Bronchial epithelial cell (primary cell): ENCODE data around the gene STXBP6. TPM values are rescaled to one million over a fixed set of nuclear protein-coding genes. Genes with fewer than 3 reads are reported as not detected.

ENCODE experiments used
- DNase-seq: peaks from one replicate; pipeline ENCODE4 v3.0.0-alpha.2; 2010; ENCODE audit warnings: low read depth
- FAIRE-seq: peaks from 2 replicates; lab custom pipeline; 2011; peaks lifted over from hg19 to GRCh38; lab: Jason Lieb, UNC
- H3K27me3 ChIP-seq: 2 replicates; pipeline ENCODE4 v1.5.1; 2011; ENCODE audit warnings: low read length; ENCODE audit not compliant: control insufficient read depth, insufficient read depth
- H3K36me3 ChIP-seq: 2 replicates; pipeline ENCODE4 v1.5.1; 2011; ENCODE audit warnings: low read length; ENCODE audit not compliant: control insufficient read depth, insufficient read depth
- H3K4me3 ChIP-seq: 2 replicates; pipeline ENCODE4 v1.5.1; 2011; ENCODE audit warnings: mild to moderate bottlenecking, low read depth, low read length, control low read depth
- total RNA-seq: library from RNA; depleted of rRNA; stranded (reverse); fragments of >200 nt; gene quantifications from 2 replicates; pipeline ENCODE4 v1.2.1, GENCODE V29; 2014
- TF ChIP-seq, protein P1 (sequence below): IDR thresholded peaks from 2 replicates; pipeline ENCODE4 v1.5.1; 2011; ENCODE audit warnings: mild to moderate bottlenecking, moderate library complexity, low read length, control low read depth, inconsistent platforms; ENCODE audit not compliant: insufficient read depth, severe bottlenecking

Gene STXBP6
- total RNA-seq, 1 donor from 2014 or later = not detected

DNA sequence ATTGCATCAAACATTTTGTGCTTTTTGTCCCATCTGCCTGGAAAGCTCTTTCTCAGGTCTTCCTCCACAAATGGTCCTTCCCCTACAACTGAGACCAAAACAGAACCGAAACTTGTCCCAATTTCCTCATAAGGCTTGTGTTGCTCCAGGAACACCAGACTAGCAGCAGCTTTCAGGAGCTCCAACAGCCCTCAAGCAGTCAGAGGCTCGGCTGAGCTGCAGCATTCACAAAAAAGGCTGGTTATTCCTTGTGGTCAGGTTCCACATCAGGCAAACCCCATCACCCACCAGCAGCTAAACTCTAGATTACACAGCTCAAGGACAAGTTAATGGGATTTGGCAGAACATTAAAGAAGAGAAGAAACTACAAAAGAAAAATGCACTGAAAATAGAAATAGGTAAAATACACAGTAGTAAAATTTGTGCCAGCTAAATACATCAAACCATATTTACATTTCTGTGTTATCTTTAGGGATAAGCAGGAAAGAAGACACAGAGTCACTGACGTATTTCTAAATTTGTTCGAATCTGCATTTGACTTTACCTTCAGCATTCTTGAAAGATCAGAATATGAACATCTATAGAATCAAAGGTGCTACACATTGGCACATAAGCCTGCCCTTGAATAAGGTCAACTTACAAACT, 141.2 kb downstream of the STXBP6 start:
- H3K27me3 ChIP-seq = no peaks in the 10 kb centered on the region
- no peak overlapping the region for H3K4me3 ChIP-seq
- TF ChIP-seq, protein P1, sequence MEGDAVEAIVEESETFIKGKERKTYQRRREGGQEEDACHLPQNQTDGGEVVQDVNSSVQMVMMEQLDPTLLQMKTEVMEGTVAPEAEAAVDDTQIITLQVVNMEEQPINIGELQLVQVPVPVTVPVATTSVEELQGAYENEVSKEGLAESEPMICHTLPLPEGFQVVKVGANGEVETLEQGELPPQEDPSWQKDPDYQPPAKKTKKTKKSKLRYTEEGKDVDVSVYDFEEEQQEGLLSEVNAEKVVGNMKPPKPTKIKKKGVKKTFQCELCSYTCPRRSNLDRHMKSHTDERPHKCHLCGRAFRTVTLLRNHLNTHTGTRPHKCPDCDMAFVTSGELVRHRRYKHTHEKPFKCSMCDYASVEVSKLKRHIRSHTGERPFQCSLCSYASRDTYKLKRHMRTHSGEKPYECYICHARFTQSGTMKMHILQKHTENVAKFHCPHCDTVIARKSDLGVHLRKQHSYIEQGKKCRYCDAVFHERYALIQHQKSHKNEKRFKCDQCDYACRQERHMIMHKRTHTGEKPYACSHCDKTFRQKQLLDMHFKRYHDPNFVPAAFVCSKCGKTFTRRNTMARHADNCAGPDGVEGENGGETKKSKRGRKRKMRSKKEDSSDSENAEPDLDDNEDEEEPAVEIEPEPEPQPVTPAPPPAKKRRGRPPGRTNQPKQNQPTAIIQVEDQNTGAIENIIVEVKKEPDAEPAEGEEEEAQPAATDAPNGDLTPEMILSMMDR = no peak
- FAIRE-seq (no peak), DNase-seq (no peak)
- H3K36me3 ChIP-seq = no peaks in the 10 kb centered on the region

GRCh38 chr14:24904533-24904932, 145.4 kb downstream of the STXBP6 start:
- no peak overlapping the region for H3K4me3 ChIP-seq
- no peak for FAIRE-seq
- H3K36me3 ChIP-seq = no peaks in the 10 kb centered on the region
- no peak for DNase-seq
- TF ChIP-seq, protein P1 = no peak
- H3K27me3 ChIP-seq = no peaks in the 10 kb centered on the region

DNA sequence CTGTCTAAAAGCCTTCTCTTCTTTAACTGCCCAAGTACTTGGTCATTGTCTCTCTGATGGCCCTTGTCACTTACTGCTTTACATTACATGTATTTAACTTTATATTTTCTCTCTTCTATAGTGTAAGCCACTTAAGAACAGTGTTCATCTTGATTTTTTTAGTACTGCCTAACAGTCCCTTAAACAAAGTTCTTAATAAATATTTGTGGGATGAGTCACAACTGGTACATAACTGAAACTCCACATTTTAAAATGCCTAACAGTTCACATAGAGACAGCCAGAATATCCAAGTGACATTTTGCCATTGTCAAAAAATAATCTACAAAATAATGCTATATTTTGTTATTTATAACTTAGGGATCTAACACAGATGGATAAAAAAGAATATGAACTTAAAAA, 146.6 kb downstream of the STXBP6 start:
- no peak overlapping the region for H3K4me3 ChIP-seq
- DNase-seq = peak; percentile 5
- H3K36me3 ChIP-seq = no peaks in the 10 kb centered on the region
- no peak for FAIRE-seq
- TF ChIP-seq, protein P1 = no peak
- H3K27me3 ChIP-seq = no peaks in the 10 kb centered on the region

- no peak overlapping the region for H3K4me3 ChIP-seq
- TF ChIP-seq, protein P1 = no peak
- no peak for FAIRE-seq
Observed at GRCh38 chr14:24900269-24901100, 149.5 kb downstream of the STXBP6 start.

GRCh38 chr14:24897793-24898192, 152.2 kb downstream of the STXBP6 start:
- Histone ChIP-seq H3K27me3 (no peaks in the 10 kb centered on the region), H3K36me3 (no peaks in the 10 kb centered on the region), H3K4me3 (no peak overlapping the region)
- FAIRE-seq (no peak), DNase-seq (no peak)
- TF ChIP-seq, protein P1 = no peak

More at GRCh38 chr14:24900269-24901100, 149.5 kb downstream of the STXBP6 start:
- Histone ChIP-seq H3K36me3 (no peaks in the 10 kb centered on the region), H3K27me3 (no peaks in the 10 kb centered on the region)
- DNase-seq = no peak
